ENCODE measurements around the gene EIF1.

EIF1 gene

DNA sequence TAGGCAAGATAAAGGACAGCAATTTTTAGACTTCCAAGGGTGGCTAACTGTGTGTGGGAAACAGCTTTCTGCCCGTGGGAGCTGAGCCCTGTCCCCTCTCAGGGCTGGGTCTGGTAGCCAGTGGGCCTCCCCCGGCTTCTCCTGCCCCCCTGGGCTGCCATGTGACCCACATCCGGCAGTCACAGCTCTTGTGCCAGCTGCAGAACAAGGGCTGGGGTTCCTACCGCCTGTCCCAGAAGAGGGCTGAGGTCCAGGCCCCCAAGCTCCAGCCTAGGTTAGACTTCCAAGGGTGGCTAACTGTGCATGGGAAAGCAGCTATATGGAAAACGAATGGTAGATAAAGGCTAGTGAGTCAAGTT is 29.6 kb downstream of the EIF1 start:
- DNase-seq (ENCODE audit: low read depth) = no peak
- Histone ChIP-seq H3K4me3 (ENCODE audit: low read length) (no peak overlapping the region), H3K36me3 (ENCODE audit: control insufficient read depth, insufficient read depth, low read length, severe bottlenecking) (no peaks in the 10 kb centered on the region), H3K27me3 (replicated peaks; ENCODE audit: control insufficient read depth, insufficient read depth, low read length) (peaks cover 12% of the 10 kb centered on the region), H3K9ac (ENCODE audit: low read length) (no peak overlapping the region), H3K9me3 (ENCODE audit: control insufficient read depth, low read length) (no peaks in the 10 kb centered on the region), H3K4me1 (ENCODE audit: control insufficient read depth, insufficient read depth, low read length) (peaks cover 7% of the 10 kb centered on the region)

DNA sequence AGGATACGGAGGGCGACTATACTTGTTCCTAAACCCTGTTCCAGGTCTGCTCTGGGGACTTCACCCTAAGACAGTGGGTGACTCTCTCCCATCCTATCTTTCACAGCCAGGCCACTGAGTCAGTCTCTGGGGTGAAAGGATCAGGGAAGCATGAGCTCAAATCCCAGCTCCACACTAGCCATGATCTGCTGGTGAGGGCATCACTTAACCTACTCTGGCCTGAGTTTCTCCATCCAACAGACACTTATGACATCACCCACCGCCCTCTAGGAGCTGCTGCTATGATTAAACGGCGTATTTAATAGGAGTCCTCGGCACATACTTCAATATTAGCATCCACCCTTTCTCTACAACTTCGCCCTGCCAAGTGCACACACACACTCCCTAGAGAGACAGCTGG is 33.5 kb downstream of the EIF1 start:
- Histone ChIP-seq H3K4me3 (ENCODE audit: low read length) (no peak overlapping the region), H3K9ac (ENCODE audit: low read length) (no peak overlapping the region), H3K27me3 (replicated peaks; ENCODE audit: control insufficient read depth, insufficient read depth, low read length) (peaks cover 38% of the 10 kb centered on the region), H3K9me3 (ENCODE audit: control insufficient read depth, low read length) (no peaks in the 10 kb centered on the region), H3K36me3 (ENCODE audit: control insufficient read depth, insufficient read depth, low read length, severe bottlenecking) (no peaks in the 10 kb centered on the region), H3K4me1 (ENCODE audit: control insufficient read depth, insufficient read depth, low read length) (peaks cover 7% of the 10 kb centered on the region)
- DNase-seq (ENCODE audit: low read depth) = no peak

DNA sequence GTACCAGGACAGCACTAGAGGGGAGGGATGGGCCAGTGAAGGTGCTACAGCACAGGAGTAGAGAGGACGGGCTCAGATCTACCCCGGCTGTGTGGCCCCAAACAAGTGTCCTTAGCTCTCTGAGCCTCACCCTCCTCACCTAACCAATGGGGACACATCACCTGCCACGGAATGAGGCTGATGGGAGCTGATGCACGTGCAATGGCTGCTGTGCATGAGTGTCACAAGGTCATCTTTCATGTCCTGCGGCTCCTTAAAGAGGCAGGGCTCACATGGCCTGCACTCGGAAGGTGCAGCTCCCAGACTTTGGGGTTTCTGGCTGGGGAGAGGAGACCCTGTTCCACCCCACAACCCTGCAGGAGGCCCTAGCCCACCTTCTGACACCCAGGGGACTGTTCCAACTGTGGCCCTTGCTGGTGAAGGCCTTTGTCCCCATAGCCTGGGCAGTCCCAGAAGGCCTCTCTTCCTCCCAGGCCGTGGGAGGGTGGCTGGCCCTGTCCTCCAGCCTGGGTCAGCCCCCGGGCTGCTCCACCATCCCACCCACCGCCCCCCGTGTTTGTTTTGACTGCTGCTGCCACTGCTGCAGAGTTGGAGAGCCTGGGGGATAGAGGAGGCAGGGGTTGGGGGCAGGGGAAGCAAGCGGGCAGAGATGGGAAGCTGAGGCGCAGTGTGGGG is 35.3 kb downstream of the EIF1 start:
- no peak for DNase-seq (ENCODE audit: low read depth)
- no peak overlapping the region for H3K4me3 ChIP-seq (ENCODE audit: low read length)
- no peaks in the 10 kb centered on the region for H3K9me3 ChIP-seq (ENCODE audit: control insufficient read depth, low read length)
- H3K4me1 ChIP-seq (ENCODE audit: control insufficient read depth, insufficient read depth, low read length) = no peaks in the 10 kb centered on the region
- H3K9ac ChIP-seq (ENCODE audit: low read length) = no peak overlapping the region
- H3K27me3 ChIP-seq (replicated peaks; ENCODE audit: control insufficient read depth, insufficient read depth, low read length) = peaks cover 43% of the 10 kb centered on the region
- no peaks in the 10 kb centered on the region for H3K36me3 ChIP-seq (ENCODE audit: control insufficient read depth, insufficient read depth, low read length, severe bottlenecking)

DNA sequence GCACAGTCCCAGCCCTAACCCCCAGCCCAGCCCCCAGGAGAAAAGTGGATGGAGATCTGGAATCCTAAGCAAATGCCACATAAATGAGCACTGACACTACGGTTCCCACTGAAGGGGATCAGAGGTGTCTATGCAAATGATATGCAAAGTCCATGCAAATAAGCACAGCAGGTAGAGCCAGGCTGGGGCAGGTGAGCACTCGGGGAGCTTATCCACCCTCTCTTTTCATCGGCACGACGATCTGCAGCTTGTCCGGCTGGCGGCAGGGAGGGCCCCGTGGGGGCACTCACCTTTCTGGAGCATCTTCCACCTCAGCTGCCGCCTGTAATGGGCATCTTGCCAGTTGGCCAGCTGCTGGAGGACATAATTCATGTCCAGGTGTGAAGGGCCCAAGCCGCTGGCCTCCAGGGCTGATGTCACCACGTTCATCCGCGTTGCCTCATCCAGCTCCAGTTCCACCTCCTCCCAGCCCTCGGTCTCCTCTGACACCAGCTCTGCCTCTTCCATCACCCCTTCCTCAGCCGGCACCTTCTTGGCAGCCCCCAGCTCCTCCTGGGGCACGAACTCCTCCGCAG is 35.9 kb downstream of the EIF1 start:
- no peaks in the 10 kb centered on the region for H3K36me3 ChIP-seq (ENCODE audit: control insufficient read depth, insufficient read depth, low read length, severe bottlenecking)

DNA sequence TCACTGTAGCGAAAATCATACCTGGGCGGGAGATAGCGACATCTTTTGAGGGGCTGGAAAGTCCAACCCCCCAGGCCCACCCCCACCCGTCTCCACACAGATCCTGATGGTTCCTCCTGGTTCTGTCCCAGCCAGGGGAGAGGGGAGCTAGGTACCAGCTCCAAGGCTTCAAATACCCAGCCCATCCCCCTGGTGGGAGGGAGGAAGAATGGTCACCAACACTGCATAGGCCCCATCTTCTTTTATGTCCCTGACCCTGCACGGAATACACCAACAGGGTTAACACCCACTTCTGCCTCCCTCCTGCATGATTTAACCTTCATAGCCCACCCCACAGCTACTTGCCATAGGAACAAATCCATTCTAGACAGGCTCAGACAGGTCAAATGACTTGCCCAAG is 36.4 kb downstream of the EIF1 start:
- no peak for DNase-seq (ENCODE audit: low read depth)
- Histone ChIP-seq H3K36me3 (ENCODE audit: control insufficient read depth, insufficient read depth, low read length, severe bottlenecking) (no peaks in the 10 kb centered on the region), H3K9me3 (ENCODE audit: control insufficient read depth, low read length) (no peaks in the 10 kb centered on the region), H3K9ac (ENCODE audit: low read length) (no peak overlapping the region), H3K27me3 (replicated peaks; ENCODE audit: control insufficient read depth, insufficient read depth, low read length) (peaks cover 45% of the 10 kb centered on the region), H3K4me1 (ENCODE audit: control insufficient read depth, insufficient read depth, low read length) (peaks cover under 1% of the 10 kb centered on the region), H3K4me3 (ENCODE audit: low read length) (no peak overlapping the region)

More for the DNA sequence above, 35.9 kb downstream of the EIF1 start:
- Histone ChIP-seq H3K9me3 (ENCODE audit: control insufficient read depth, low read length) (no peaks in the 10 kb centered on the region), H3K27me3 (replicated peaks; ENCODE audit: control insufficient read depth, insufficient read depth, low read length) (peaks cover 43% of the 10 kb centered on the region), H3K4me1 (ENCODE audit: control insufficient read depth, insufficient read depth, low read length) (no peaks in the 10 kb centered on the region), H3K9ac (ENCODE audit: low read length) (no peak overlapping the region), H3K4me3 (ENCODE audit: low read length) (no peak overlapping the region)
- DNase-seq (ENCODE audit: low read depth) = no peak

DNA sequence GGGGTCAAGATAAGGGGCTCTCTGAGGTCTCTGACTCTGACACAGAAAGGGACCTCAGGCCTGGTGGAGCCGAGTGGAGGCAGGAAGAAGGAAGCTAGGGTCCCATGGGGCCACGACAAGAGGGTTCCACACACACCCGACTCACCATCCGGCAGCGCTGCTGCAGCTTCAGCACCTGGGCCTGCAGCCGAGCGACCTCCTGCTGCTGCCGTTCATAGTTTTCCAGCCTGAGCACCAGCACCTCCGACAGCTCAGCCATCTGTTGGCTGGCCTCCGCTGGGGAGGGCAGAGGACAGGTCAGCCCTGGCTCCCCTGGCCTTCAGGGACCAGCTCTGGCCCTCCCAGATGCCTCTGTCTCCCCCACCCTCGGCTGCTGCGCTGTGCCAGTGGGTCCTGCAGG is 39.4 kb downstream of the EIF1 start:
- Histone ChIP-seq H3K9me3 (ENCODE audit: control insufficient read depth, low read length) (no peaks in the 10 kb centered on the region), H3K9ac (ENCODE audit: low read length) (no peak overlapping the region), H3K4me1 (ENCODE audit: control insufficient read depth, insufficient read depth, low read length) (peaks cover 5% of the 10 kb centered on the region), H3K27me3 (replicated peaks; ENCODE audit: control insufficient read depth, insufficient read depth, low read length) (peaks cover 63% of the 10 kb centered on the region), H3K36me3 (ENCODE audit: control insufficient read depth, insufficient read depth, low read length, severe bottlenecking) (no peaks in the 10 kb centered on the region), H3K4me3 (ENCODE audit: low read length) (no peak overlapping the region)
- DNase-seq (ENCODE audit: low read depth) = no peak

DNA sequence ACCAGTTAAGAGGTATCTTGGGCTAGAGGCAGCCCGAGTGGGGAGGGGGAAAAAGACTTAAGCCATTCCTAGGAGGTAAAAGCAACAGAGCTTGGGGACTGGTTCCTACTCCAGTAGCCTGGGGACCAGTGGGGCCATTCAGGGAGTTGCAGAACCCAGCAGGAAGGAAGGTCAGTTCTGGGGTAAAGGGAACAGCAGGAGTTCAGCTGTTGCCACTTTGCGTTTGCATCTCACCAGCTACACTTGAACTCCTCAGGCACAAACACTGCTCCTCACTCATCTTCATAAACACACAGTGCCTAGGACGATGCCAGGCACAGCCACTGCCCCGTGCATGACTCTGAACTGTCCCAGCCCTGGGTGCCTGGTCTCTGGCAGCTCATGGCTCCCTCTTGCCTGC is 41.8 kb downstream of the EIF1 start:
- Histone ChIP-seq H3K9me3 (ENCODE audit: control insufficient read depth, low read length) (no peaks in the 10 kb centered on the region), H3K4me3 (ENCODE audit: low read length) (no peak overlapping the region), H3K9ac (ENCODE audit: low read length) (no peak overlapping the region), H3K4me1 (ENCODE audit: control insufficient read depth, insufficient read depth, low read length) (peaks cover 9% of the 10 kb centered on the region), H3K27me3 (replicated peaks; ENCODE audit: control insufficient read depth, insufficient read depth, low read length) (peaks cover 56% of the 10 kb centered on the region), H3K36me3 (ENCODE audit: control insufficient read depth, insufficient read depth, low read length, severe bottlenecking) (no peaks in the 10 kb centered on the region)
- no peak for DNase-seq (ENCODE audit: low read depth)

DNA sequence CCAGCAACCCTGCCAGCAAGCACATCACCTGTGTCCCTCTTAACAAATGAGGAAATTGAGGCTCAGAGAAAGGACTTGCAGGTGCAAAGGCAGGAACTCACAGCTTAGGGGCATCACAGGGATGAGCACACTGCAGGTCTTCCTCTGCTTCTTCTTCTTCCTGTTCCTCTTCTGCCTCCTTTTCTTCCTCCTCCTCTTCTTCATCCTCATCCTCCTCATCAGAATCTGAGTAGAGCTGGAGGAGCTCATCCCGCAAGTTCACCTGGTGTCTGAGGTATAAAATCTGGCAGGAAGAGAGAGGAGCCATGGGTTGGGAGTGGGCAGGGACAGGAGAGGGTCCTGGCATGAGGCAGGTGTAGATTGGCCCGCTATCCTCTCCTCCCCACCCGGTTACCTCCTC is 43.2 kb downstream of the EIF1 start:
- DNase-seq (ENCODE audit: low read depth) = no peak
- no peak overlapping the region for H3K4me3 ChIP-seq (ENCODE audit: low read length)
- H3K9ac ChIP-seq (ENCODE audit: low read length) = no peak overlapping the region
- H3K4me1 ChIP-seq (ENCODE audit: control insufficient read depth, insufficient read depth, low read length) = peaks cover 9% of the 10 kb centered on the region
- H3K27me3 ChIP-seq (replicated peaks; ENCODE audit: control insufficient read depth, insufficient read depth, low read length) = peaks cover 61% of the 10 kb centered on the region
- H3K9me3 ChIP-seq (ENCODE audit: control insufficient read depth, low read length) = no peaks in the 10 kb centered on the region
- H3K36me3 ChIP-seq (ENCODE audit: control insufficient read depth, insufficient read depth, low read length, severe bottlenecking) = no peaks in the 10 kb centered on the region

DNA sequence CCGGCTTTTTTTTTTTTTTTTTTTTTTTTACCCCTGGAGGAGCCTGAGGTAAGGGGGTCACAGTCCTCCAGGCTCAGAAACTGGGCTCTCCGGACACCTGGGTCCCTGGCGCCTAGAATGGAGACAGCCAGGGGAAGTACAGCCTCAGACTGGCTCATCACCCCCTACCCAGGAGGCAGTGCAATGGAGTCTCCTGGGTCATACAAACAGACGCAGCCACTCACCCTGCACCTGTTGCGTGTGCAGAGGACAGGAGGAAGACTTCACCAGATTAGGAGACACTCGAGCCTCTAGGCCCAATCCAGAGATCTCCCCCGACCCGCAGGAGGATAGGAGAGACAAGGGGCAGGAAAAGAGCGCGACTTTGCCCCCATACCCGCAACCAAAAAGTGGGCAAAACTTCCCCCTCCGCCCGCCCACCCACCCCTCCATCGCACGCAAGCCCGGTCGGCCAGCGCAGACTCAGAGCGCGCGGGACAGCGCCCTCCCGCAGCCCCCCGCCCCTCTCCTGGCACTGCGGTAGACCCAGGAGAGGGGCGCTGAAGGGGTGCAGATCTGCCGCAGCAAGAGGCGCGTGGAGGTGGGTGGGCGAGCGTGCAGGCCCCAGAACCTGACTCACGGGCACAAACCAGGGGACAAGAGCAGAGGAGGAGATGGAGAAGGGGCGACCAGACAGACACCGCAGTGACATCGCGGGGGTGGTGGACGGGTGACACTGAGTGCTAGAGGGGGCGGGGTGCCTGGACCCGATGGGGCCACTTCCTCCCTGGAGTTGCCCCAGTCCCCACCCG is 44.9 kb downstream of the EIF1 start:
- Histone ChIP-seq H3K36me3 (ENCODE audit: control insufficient read depth, insufficient read depth, low read length, severe bottlenecking) (no peaks in the 10 kb centered on the region), H3K4me1 (ENCODE audit: control insufficient read depth, insufficient read depth, low read length) (peaks cover 9% of the 10 kb centered on the region), H3K9ac (ENCODE audit: low read length) (no peak overlapping the region), H3K27me3 (replicated peaks; ENCODE audit: control insufficient read depth, insufficient read depth, low read length) (peaks cover 61% of the 10 kb centered on the region), H3K9me3 (ENCODE audit: control insufficient read depth, low read length) (no peaks in the 10 kb centered on the region), H3K4me3 (ENCODE audit: low read length) (no peak overlapping the region)
- no peak for DNase-seq (ENCODE audit: low read depth)

DNA sequence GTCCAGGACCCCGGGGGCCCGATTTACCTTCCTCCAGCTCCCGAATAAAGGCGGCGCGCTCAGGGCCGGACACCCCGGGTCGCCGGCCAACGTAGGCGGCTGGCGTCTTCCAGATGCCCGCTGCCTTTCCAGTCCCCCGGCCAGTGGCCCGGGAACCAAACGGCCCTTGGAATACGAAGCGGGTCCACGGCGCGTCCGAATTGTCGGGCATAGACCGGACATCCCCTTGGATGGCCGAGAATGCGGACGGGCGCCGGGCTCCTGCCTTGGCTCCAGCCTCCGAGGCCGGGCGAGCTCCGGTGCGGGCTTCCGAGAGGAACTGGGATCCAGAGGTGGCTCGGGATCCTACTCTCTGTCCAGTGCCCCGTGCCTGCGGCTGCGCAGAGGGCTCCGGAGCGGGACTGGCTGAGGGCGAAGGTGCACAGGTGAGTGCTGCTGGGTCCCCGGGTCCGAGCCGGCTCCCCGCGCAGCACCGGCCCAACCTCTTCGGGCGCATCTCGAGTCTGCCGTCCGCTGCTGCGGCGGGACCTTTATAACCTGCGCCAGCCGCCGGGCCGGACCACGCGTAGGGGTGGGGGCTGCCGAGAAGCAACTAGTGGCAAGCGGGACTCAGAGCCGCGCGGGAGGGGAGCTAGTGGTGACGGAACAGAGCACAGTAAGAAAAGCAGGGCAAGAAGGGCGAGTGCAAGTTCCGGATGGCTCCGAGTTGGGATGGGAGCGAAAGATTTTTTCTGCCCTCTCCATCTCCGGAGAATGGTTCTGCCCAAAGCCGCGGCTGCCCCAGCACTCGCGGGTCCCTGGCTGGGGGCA is 45.7 kb downstream of the EIF1 start, which contains the start of gene HAP1:
Gene HAP1 (minus strand): TSS at position 505 of the 810 bp plus-strand sequence. CDS start 9 bp downstream, at position 496.
- Histone ChIP-seq H3K27me3 (replicated peaks; ENCODE audit: control insufficient read depth, insufficient read depth, low read length) (peaks cover 61% of the 10 kb centered on the region), H3K9me3 (ENCODE audit: control insufficient read depth, low read length) (no peaks in the 10 kb centered on the region), H3K36me3 (ENCODE audit: control insufficient read depth, insufficient read depth, low read length, severe bottlenecking) (no peaks in the 10 kb centered on the region), H3K4me3 (ENCODE audit: low read length) (peak within 1 kb of the TSS; percentile 44), H3K9ac (ENCODE audit: low read length) (no peak within 1 kb of the TSS), H3K4me1 (ENCODE audit: control insufficient read depth, insufficient read depth, low read length) (peaks cover 9% of the 10 kb centered on the region)
- peak; percentile 45 for DNase-seq (ENCODE audit: low read depth)

DNA sequence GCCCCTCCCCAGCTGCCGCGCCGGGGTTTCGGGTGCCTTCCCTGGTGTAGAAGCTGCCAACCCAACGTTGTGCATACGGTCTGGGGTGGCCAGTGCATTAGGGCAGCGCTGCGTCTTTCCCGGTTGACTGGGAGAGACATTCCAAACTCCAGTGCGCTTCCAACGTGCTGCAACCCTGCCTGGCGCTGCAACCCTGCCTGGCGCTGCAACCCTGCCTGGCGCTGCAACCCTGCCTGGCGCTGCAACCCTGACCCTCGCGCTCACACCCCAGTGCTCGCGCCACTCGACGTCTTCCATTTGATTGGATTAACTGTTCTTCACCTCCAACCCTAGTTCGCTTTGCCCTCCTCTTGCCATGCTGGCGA is 46.2 kb downstream of the EIF1 start:
- no peaks in the 10 kb centered on the region for H3K9me3 ChIP-seq (ENCODE audit: control insufficient read depth, low read length)
- H3K4me1 ChIP-seq (ENCODE audit: control insufficient read depth, insufficient read depth, low read length) = peaks cover 9% of the 10 kb centered on the region
- no peaks in the 10 kb centered on the region for H3K36me3 ChIP-seq (ENCODE audit: control insufficient read depth, insufficient read depth, low read length, severe bottlenecking)
- H3K9ac ChIP-seq (ENCODE audit: low read length) = no peak overlapping the region
- peaks cover 61% of the 10 kb centered on the region for H3K27me3 ChIP-seq (replicated peaks; ENCODE audit: control insufficient read depth, insufficient read depth, low read length)
- peak overlapping the region; percentile 44 for H3K4me3 ChIP-seq (ENCODE audit: low read length)
- DNase-seq (ENCODE audit: low read depth) = no peak
